Ovary (tissue), 10 donors: Measurements from ENCODE around the gene CTDSPL2. TPM values are rescaled to one million over a fixed set of nuclear protein-coding genes. Genes with fewer than 3 reads are reported as not detected.

Source experiments
- DNase-seq, 5 donors: peaks; one replicate each; pipeline ENCODE4 v3.0.0-alpha.2; 2019 to 2020
- H3K27ac ChIP-seq, 2 donors: fragments of 200-600 bp; one replicate each; pipeline versions ENCODE4 v1.5.1 to v1.8.0; 2019 to 2022
- H3K27me3 ChIP-seq: fragments of 200-600 bp; one replicate; pipeline ENCODE4 v1.8.0; 2022
- H3K36me3 ChIP-seq: fragments of 200-600 bp; sonication (generic); one replicate; pipeline ENCODE4 v1.5.1; 2019
- H3K4me1 ChIP-seq: one replicate; pipeline ENCODE4 v1.8.1; 2013; ENCODE audit warnings: mild to moderate bottlenecking, moderate library complexity; ENCODE audit not compliant: insufficient read depth
- H3K4me3 ChIP-seq: fragments of 200-600 bp; sonication (generic); one replicate; pipeline ENCODE4 v1.5.1; 2017
- H3K9me3 ChIP-seq, 2 donors: fragments of 200-600 bp in 1 of 2; sonication (generic) in 1 of 2; one replicate each; pipeline versions ENCODE4 v1.5.1 to v1.8.1; 2013 to 2019; ENCODE audit warnings: mild to moderate bottlenecking in 1 of 2, moderate library complexity in 1 of 2
- EP300 ChIP-seq: sonication (generic); formaldehyde crosslinking; IDR thresholded peaks from one replicate; pipeline ENCODE4 v1.6.1; 2017; ENCODE audit warnings: antibody characterized with exemption
- POLR2A ChIP-seq: fragments of 450-650 bp; IDR thresholded peaks from one replicate; pipeline ENCODE4 v1.6.1; 2017; ENCODE audit warnings: antibody characterized with exemption, mild to moderate bottlenecking, moderate library complexity
- WGBS, 3 donors: extraction: QIAGEN DNeasy Blood & Tissue Kit in 1 of 3; methylation state at CpG; one replicate each; pipeline versions ENCODE4 v1.1.5 to v1.1.7; 2013 to 2017; 5-methylcytosine and 5-hydroxymethylcytosine counted together
- intact Hi-C, 4 donors: fragments of 100-400 bp; cut with DNase I; formaldehyde crosslinking; loops; one replicate each; pipeline versions ENCODE4 v1.11.0 to v1.15.1; 2022 to 2023
- long read RNA-seq, 3 donors: library from polyadenylated mRNA in 2 of 3; unstranded in 2 of 3; transcript quantifications; one replicate each; pipeline ENCODE4 v2.0.0 and lab custom pipeline, GENCODE V29; 2021 to 2026
- polyA plus RNA-seq, 2 donors: library from polyadenylated mRNA; stranded (reverse); fragments of 200-250 nt in 1 of 2; fragments of 350-450 nt in 1 of 2; fragmentation: Illumina TruSeq in 1 of 2; extraction: RNeasy Lipid Tissue Mini Kit (QIAGEN cat#74804) in 1 of 2; gene quantifications; one replicate each; pipeline ENCODE4 v1.2.3, GENCODE V29; 2013 to 2014
- total RNA-seq, 7 donors: library from RNA; depleted of rRNA in 2 of 7; stranded (reverse); fragments of >200 nt in 2 of 7; fragmentation: NEBNext Ultra II Directional in 3 of 7; extraction: Animal tissue kit (Norgen Biotek cat#: 25700) in 3 of 7; gene quantifications; one replicate each; pipeline versions ENCODE4 v1.1.0 to v1.2.4, GENCODE V29; 2016 to 2023
- TF ChIP-seq, protein P1 (sequence below), 3 donors: fragments of 450-650 bp in 2 of 3; fragments of 200-600 bp in 1 of 3; IDR thresholded peaks; one replicate each; pipeline versions ENCODE4 v1.5.1 to v1.8.0; 2016 to 2022; ENCODE audit warnings: antibody characterized with exemption in 3 of 3, mild to moderate bottlenecking in 1 of 3
- donor health status: DM: no; HTN: no; CAD: no; lungs with moderate emphysema.
- donor health status: DM: no; HTN: no; CAD: no.
- donor health status: Bipolar disorder and iron deficiency.
- donor health status: DM: yes; HTN: yes; CAD: no.
- donor health status: DM: no; HTN: no; CAD: no.
- donor health status: DM: yes; HTN: yes; CAD: no.

The CTDSPL2 gene
- total RNA-seq (10 to 100 TPM; 44.1 to 54.1 (median 48.1) TPM), polyA plus RNA-seq (10 to 100 TPM; 11.3 to 19.1 TPM)
- long read RNA-seq, donor 1, full-length matches to known transcripts, result 4 of 71 reads
- long read RNA-seq, donor 1, partial matches to known transcripts, result 6 of 71 reads
- long read RNA-seq, donor 1, other reads (novel, unspliced or antisense), result 61 of 71 reads
- long read RNA-seq, donor 2, full-length matches to known transcripts, result 5 of 28 reads
- long read RNA-seq, donor 2, partial matches to known transcripts, result 23 of 28 reads
- long read RNA-seq, donor 2, other reads (novel, unspliced or antisense), result 0 of 28 reads
- long read RNA-seq, donor 3, full-length matches to known transcripts, result 4 of 42 reads
- long read RNA-seq, donor 3, partial matches to known transcripts, result 0 of 42 reads
- long read RNA-seq, donor 3, other reads (novel, unspliced or antisense), result 38 of 42 reads

GRCh38 chr15:44426975-44427755 is at the start of gene CTDSPL2:
Gene CTDSPL2, plus strand, starts transcription at chr15:44427629. Its CDS starts 31,386 bp downstream, at chr15:44459015.
- TF ChIP-seq POLR2A, result peak; percentile 50
- TF ChIP-seq EP300, result no peak
- TF ChIP-seq, protein P1, sequence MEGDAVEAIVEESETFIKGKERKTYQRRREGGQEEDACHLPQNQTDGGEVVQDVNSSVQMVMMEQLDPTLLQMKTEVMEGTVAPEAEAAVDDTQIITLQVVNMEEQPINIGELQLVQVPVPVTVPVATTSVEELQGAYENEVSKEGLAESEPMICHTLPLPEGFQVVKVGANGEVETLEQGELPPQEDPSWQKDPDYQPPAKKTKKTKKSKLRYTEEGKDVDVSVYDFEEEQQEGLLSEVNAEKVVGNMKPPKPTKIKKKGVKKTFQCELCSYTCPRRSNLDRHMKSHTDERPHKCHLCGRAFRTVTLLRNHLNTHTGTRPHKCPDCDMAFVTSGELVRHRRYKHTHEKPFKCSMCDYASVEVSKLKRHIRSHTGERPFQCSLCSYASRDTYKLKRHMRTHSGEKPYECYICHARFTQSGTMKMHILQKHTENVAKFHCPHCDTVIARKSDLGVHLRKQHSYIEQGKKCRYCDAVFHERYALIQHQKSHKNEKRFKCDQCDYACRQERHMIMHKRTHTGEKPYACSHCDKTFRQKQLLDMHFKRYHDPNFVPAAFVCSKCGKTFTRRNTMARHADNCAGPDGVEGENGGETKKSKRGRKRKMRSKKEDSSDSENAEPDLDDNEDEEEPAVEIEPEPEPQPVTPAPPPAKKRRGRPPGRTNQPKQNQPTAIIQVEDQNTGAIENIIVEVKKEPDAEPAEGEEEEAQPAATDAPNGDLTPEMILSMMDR (IDR thresholded peaks at IDR 0.05), result peak in 1 of 3 donors; percentile 47
- H3K9me3 ChIP-seq, result no peaks in the 10 kb centered on the region
- H3K27me3 ChIP-seq, result no peaks in the 10 kb centered on the region
- intact Hi-C loops, result loop anchor here in 1 of 4 donors (5.0 kb wide), 2 partner anchors 110 to 140 kb away; partner anchors contain the start of genes EIF3J and GOLM2
- DNase-seq, result peak; percentile 98 to 99 (median 98)
- H3K4me1 ChIP-seq, result peaks cover 1% of the 10 kb centered on the region
- peak within 1 kb of the TSS; percentile 73 to 97 for H3K27ac ChIP-seq
- WGBS, 3 donors, result 0 to 1% (median 0%) methylated on average over 53 of the region's 53 CpGs
- peak within 1 kb of the TSS; percentile 69 for H3K4me3 ChIP-seq
- H3K36me3 ChIP-seq, result no peaks in the 10 kb centered on the region

- Histone ChIP-seq H3K27ac (no peak overlapping the region), H3K36me3 (no peaks in the 10 kb centered on the region), H3K9me3 (no peaks in the 10 kb centered on the region), H3K4me1 (no peaks in the 10 kb centered on the region), H3K4me3 (no peak overlapping the region), H3K27me3 (no peaks in the 10 kb centered on the region)
- intact Hi-C loops, result no loop called here
- TF ChIP-seq POLR2A, result no peak
- TF ChIP-seq, protein P1 (IDR thresholded peaks at IDR 0.05), result no peak
- no peak for TF ChIP-seq EP300
- no peak for DNase-seq
These were observed 46.2 kb upstream of the CTDSPL2 start for GRCh38 chr15:44381236-44381635.

DNA sequence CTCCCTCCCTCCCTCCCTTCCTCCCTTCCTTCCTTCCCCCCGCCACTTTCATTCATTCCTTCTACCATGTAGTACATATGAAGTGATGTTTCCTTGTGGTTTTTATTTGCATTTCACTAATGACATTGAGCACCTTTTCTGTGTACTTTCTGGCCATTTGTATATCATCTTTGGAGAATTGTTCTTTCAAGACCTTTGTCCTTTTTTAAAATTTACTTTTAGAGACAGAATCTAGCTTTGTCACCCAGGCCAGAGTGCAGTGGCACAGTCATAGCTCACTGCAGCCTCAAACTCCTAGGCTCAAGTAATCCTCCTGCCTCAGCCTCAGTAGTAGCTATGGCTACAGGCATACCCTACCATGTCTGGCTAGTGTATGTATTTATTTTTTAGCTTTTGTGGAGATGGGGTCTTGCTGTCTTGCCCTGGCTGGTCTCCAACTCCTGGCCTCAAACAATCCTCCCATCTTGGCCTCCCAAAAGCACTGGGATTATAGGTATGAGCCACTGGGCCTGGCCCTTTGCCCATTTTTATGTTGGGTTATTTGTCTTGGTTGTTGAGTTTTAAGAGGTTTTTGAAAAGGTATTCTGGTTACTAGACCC is 42.0 kb upstream of the CTDSPL2 start:
- no peaks in the 10 kb centered on the region for H3K36me3 ChIP-seq
- H3K27me3 ChIP-seq, result no peaks in the 10 kb centered on the region
- no peak for DNase-seq
- TF ChIP-seq, protein P1 (IDR thresholded peaks at IDR 0.05), result no peak
- TF ChIP-seq EP300 (no peak), POLR2A (no peak)
- intact Hi-C loops, result no loop called here
- no peaks in the 10 kb centered on the region for H3K4me1 ChIP-seq
- H3K9me3 ChIP-seq, result no peaks in the 10 kb centered on the region
- H3K4me3 ChIP-seq, result no peak overlapping the region
- no peak overlapping the region for H3K27ac ChIP-seq
- WGBS, 3 donors, result 61 to 82% (median 72%) methylated on average over 1 of the region's 1 CpG

DNA sequence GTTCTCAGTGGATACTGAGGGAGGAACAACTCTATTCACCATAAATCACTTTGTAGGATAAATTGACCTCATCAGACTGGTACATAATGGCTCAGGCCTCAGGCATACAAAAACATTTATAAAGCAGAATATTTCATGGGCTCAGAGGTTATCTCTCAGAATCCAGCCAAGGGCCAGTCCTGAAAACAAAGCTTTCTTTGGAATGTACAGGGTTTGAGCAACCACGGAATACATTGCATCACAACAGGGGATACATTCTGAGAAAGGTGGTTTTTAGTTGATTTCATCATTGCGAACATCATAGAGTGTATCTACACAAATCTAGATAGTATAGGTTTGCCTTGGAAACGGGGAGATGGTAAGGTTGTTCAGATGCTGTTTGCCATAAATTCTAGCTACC is 33.4 kb upstream of the CTDSPL2 start:
- no peak for DNase-seq
- 67 to 77% (median 68%) methylated on average over 3 of the region's 3 CpGs for WGBS, 3 donors
- Histone ChIP-seq H3K27ac (no peak overlapping the region), H3K4me1 (no peaks in the 10 kb centered on the region), H3K4me3 (no peak overlapping the region), H3K9me3 (no peaks in the 10 kb centered on the region), H3K27me3 (no peaks in the 10 kb centered on the region), H3K36me3 (no peaks in the 10 kb centered on the region)
- intact Hi-C loops, result no loop called here
- TF ChIP-seq, protein P1 (IDR thresholded peaks at IDR 0.05), result no peak
- TF ChIP-seq EP300, result no peak
- no peak for TF ChIP-seq POLR2A
